Measurements from ENCODE around the gene TPM3.
A peak's percentile ranks its signal among the peaks of the same experiment; 100 is the strongest.
"Not testable (repeated sequence)": the region's sequence is repeated elsewhere in the genome, so short reads cannot be mapped to it uniquely, and the experiment has no call there.

Gene TPM3

GRCh38 chr1:154170547-154171222 lies 21.2 kb downstream of the TPM3 start:
- Mint-ChIP-seq H3K27ac (peak overlapping the region; percentile 78), H3K36me3 (peaks cover 50% of the 10 kb centered on the region), H3K9me3 (no peaks in the 10 kb centered on the region), H3K4me1 (peaks cover 7% of the 10 kb centered on the region), H3K27me3 (no peaks in the 10 kb centered on the region), H3K4me3 (no peak overlapping the region)
- ATAC-seq (ENCODE audit: low read depth) = no peak
- DNase-seq (ENCODE audit: low spot score in 2 of 2) = no peak

DNA sequence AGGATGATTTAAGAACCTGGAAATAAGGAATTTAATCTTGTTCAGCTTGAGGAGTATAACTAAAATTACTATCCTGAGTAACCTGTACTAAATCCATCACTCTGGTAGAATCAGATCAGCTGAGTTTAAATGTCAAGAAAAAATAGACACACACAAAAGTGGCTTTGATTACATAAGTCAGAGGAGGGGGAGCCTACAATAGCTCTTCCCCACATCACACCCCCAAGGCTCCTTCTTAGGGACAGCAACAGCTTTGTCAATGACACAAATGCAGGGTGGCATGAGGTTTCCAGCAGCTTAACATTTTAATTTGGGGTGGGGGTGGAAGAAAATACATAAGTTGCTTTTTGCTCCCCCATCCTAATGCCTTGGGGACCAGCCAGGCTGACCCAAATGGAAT lies 24.4 kb downstream of the TPM3 start:
- H3K4me3 Mint-ChIP-seq = no peak overlapping the region
- H3K36me3 Mint-ChIP-seq = peaks cover 64% of the 10 kb centered on the region
- H3K27me3 Mint-ChIP-seq = no peaks in the 10 kb centered on the region
- DNase-seq (ENCODE audit: low spot score in 2 of 2) (no peak), ATAC-seq (ENCODE audit: low read depth) (no peak)
- H3K4me1 Mint-ChIP-seq = peaks cover 9% of the 10 kb centered on the region
- peak overlapping the region; percentile 68 for H3K27ac Mint-ChIP-seq
- no peaks in the 10 kb centered on the region for H3K9me3 Mint-ChIP-seq

- no peak for DNase-seq (ENCODE audit: low spot score in 2 of 2)
- Mint-ChIP-seq H3K27ac (no peak overlapping the region), H3K27me3 (no peaks in the 10 kb centered on the region), H3K9me3 (no peaks in the 10 kb centered on the region), H3K4me3 (no peak overlapping the region), H3K36me3 (peaks cover 55% of the 10 kb centered on the region), H3K4me1 (peaks cover 2% of the 10 kb centered on the region)
- ATAC-seq (ENCODE audit: low read depth) = no peak
These were observed 25.7 kb downstream of the TPM3 start for GRCh38 chr1:154166207-154166606.

GRCh38 chr1:154159554-154159953 lies 32.3 kb downstream of the TPM3 start:
- Mint-ChIP-seq H3K9me3 (no peaks in the 10 kb centered on the region), H3K4me3 (no peak overlapping the region), H3K27ac (peak overlapping the region; percentile 14), H3K4me1 (peaks cover 24% of the 10 kb centered on the region), H3K36me3 (peaks cover 48% of the 10 kb centered on the region), H3K27me3 (no peaks in the 10 kb centered on the region)
- no peak for DNase-seq (ENCODE audit: low spot score in 2 of 2)
- no peak for ATAC-seq (ENCODE audit: low read depth)

DNA sequence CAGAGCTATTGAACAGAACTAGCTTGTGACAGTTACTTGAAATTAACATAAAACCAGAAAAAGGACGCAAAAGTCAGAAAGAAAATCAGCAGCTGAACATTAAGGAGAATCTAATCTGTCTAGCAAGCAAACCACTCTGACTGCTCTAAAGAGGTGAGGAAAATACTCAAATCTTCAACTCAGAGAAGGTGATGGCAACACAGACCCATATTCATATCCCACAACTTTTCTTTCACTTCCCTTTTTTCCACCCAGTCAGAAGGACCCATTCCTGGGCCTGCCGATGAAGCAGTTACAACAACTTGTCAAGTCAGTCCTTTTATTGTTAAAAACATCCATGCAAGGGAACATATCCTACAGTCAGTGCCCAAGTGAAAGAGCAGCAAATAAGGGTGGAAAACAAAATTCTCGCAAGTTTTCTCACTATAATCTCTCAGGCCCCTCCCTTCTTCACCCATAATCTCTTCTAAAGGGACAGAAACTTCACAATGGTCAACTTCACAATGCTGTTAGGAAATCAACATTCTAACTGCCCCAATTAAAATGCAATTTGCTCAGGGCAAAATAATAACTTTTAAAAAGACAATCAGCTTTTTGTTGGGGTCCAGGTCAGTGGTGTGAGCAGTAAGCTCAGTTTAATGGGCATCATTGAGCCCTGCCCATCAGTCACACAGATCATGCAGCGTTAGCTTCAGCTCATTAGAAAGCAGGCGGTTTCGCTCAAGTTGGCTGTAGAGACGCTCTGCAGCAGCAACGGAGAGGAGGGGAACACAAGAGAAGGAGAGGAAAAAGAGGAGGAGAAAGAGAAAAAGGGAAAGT lies 33.4 kb downstream of the TPM3 start:
- peak; percentile 71 for ATAC-seq (ENCODE audit: low read depth)
- no peaks in the 10 kb centered on the region for H3K27me3 Mint-ChIP-seq
- H3K4me3 Mint-ChIP-seq = peak overlapping the region; percentile 55
- peaks cover 42% of the 10 kb centered on the region for H3K36me3 Mint-ChIP-seq
- no peaks in the 10 kb centered on the region for H3K9me3 Mint-ChIP-seq
- peaks cover 24% of the 10 kb centered on the region for H3K4me1 Mint-ChIP-seq
- H3K27ac Mint-ChIP-seq = peak overlapping the region; percentile 14
- no peak for DNase-seq (ENCODE audit: low spot score in 2 of 2)

- Mint-ChIP-seq H3K9me3 (no peaks in the 10 kb centered on the region), H3K27ac (peak overlapping the region; percentile 14), H3K4me1 (peaks cover 24% of the 10 kb centered on the region), H3K36me3 (peaks cover 35% of the 10 kb centered on the region), H3K27me3 (no peaks in the 10 kb centered on the region), H3K4me3 (peak overlapping the region; percentile 55)
- no peak for DNase-seq (ENCODE audit: low spot score in 2 of 2)
- peak; percentile 71 for ATAC-seq (ENCODE audit: low read depth)
These were observed 34.2 kb downstream of the TPM3 start for GRCh38 chr1:154157520-154158306.

- H3K9me3 Mint-ChIP-seq = no peaks in the 10 kb centered on the region
- DNase-seq (ENCODE audit: low spot score in 2 of 2) = no peak
- H3K27me3 Mint-ChIP-seq = no peaks in the 10 kb centered on the region
- peaks cover 24% of the 10 kb centered on the region for H3K4me1 Mint-ChIP-seq
- peaks cover 25% of the 10 kb centered on the region for H3K36me3 Mint-ChIP-seq
- H3K27ac Mint-ChIP-seq = peak overlapping the region; percentile 83
- no peak overlapping the region for H3K4me3 Mint-ChIP-seq
- no peak for ATAC-seq (ENCODE audit: low read depth)
These were observed 36.6 kb downstream of the TPM3 start for GRCh38 chr1:154155251-154155650.

DNA sequence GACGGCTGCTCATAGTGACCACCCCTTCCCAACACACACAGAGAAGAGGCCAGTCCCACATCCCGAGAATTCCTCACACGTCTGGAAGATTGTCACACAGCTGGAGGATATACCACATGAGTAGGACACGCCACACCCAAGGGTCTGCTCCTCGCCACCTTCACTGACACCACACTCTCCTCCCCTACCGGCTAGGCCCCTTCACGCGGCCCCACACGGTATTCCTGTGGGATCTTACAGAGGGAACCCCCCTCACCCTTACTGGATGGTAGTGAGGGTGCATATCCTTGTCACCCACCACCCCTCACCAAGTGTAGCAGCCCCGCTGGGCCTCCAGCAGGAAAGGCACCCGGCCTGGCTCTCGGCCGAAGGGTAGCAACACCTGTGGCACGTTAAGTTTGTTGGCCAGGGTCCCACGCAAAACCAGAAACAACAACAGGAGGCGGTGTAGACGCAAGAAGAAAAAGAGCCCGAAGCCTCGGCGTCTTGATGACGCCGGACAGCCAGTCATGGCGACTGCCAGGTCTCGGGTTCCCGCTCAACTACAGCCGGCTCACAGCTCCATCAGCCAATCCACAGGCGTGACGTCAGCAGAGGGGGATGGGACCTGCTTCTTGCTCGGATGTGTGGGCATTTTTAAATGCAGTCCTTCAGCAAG lies 37.2 kb downstream of the TPM3 start, which contains the start of gene NUP210L:
Gene NUP210L, minus strand, starts transcription at position 540 of the 658 bp plus-strand sequence.
- DNase-seq (ENCODE audit: low spot score in 2 of 2) = no peak
- peak within 1 kb of the TSS; percentile 83 for H3K27ac Mint-ChIP-seq
- peaks cover 24% of the 10 kb centered on the region for H3K4me1 Mint-ChIP-seq
- H3K36me3 Mint-ChIP-seq = peaks cover 20% of the 10 kb centered on the region
- no peak for ATAC-seq (ENCODE audit: low read depth)
- no peaks in the 10 kb centered on the region for H3K27me3 Mint-ChIP-seq
- no peaks in the 10 kb centered on the region for H3K9me3 Mint-ChIP-seq
- no peak within 1 kb of the TSS for H3K4me3 Mint-ChIP-seq

- Mint-ChIP-seq H3K36me3 (peaks cover 14% of the 10 kb centered on the region), H3K27me3 (no peaks in the 10 kb centered on the region), H3K4me1 (peaks cover 21% of the 10 kb centered on the region), H3K9me3 (no peaks in the 10 kb centered on the region), H3K4me3 (no peak overlapping the region), H3K27ac (peak overlapping the region; percentile 83)
- DNase-seq (ENCODE audit: low spot score in 2 of 2) = no peak
- no peak for ATAC-seq (ENCODE audit: low read depth)
These were observed 37.8 kb downstream of the TPM3 start for GRCh38 chr1:154154053-154154452.

DNA sequence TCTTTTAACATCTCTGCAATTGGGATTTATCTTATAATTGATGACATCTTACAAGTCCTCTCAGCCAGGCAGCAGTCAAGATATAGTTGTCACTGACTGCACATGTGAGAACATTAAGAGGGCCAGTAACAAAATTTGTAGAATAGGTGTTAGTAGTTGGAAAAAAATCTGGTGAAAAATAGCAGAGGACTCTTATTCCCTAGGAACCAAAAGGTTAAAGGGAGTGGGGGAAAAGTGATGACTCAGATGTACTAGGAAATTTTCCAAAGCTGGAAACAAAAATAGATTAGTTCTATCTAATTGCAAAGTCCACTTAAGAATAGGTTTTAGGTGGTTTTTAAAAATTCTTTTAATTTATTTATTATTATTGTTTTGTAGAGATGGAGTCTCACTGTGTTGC lies 40.6 kb downstream of the TPM3 start:
- no peak overlapping the region for H3K4me3 Mint-ChIP-seq
- ATAC-seq (ENCODE audit: low read depth) (no peak), DNase-seq (ENCODE audit: low spot score in 2 of 2) (no peak)
- H3K27ac Mint-ChIP-seq = no peak overlapping the region
- H3K36me3 Mint-ChIP-seq = no peaks in the 10 kb centered on the region
- no peaks in the 10 kb centered on the region for H3K27me3 Mint-ChIP-seq
- H3K9me3 Mint-ChIP-seq = no peaks in the 10 kb centered on the region
- H3K4me1 Mint-ChIP-seq = peaks cover 5% of the 10 kb centered on the region

GRCh38 chr1:154148807-154149206 lies 43.1 kb downstream of the TPM3 start:
- DNase-seq (ENCODE audit: low spot score in 2 of 2) = no peak
- H3K36me3 Mint-ChIP-seq = no peaks in the 10 kb centered on the region
- ATAC-seq (ENCODE audit: low read depth) = no peak
- H3K27me3 Mint-ChIP-seq = no peaks in the 10 kb centered on the region
- no peak overlapping the region for H3K4me3 Mint-ChIP-seq
- no peaks in the 10 kb centered on the region for H3K9me3 Mint-ChIP-seq
- H3K4me1 Mint-ChIP-seq = peaks cover 4% of the 10 kb centered on the region
- no peak overlapping the region for H3K27ac Mint-ChIP-seq

GRCh38 chr1:154147505-154147904 lies 44.4 kb downstream of the TPM3 start:
- not testable (repeated sequence) for H3K4me3 Mint-ChIP-seq; H3K4me1 Mint-ChIP-seq; H3K27me3 Mint-ChIP-seq; DNase-seq (ENCODE audit: low spot score in 2 of 2); ATAC-seq (ENCODE audit: low read depth); H3K27ac Mint-ChIP-seq; H3K9me3 Mint-ChIP-seq; H3K36me3 Mint-ChIP-seq

GRCh38 chr1:154145986-154146385 lies 45.9 kb downstream of the TPM3 start:
- Mint-ChIP-seq H3K27me3 (no peaks in the 10 kb centered on the region), H3K9me3 (no peaks in the 10 kb centered on the region), H3K27ac (no peak overlapping the region), H3K4me1 (peaks cover 3% of the 10 kb centered on the region), H3K4me3 (no peak overlapping the region), H3K36me3 (no peaks in the 10 kb centered on the region)
- no peak for DNase-seq (ENCODE audit: low spot score in 2 of 2)
- no peak for ATAC-seq (ENCODE audit: low read depth)
